ENCODE results near the gene MRPL52.
"Not testable (repeated sequence)": the region's sequence is repeated elsewhere in the genome, so short reads cannot be mapped to it uniquely, and the experiment has no call there.

The MRPL52 gene

DNA sequence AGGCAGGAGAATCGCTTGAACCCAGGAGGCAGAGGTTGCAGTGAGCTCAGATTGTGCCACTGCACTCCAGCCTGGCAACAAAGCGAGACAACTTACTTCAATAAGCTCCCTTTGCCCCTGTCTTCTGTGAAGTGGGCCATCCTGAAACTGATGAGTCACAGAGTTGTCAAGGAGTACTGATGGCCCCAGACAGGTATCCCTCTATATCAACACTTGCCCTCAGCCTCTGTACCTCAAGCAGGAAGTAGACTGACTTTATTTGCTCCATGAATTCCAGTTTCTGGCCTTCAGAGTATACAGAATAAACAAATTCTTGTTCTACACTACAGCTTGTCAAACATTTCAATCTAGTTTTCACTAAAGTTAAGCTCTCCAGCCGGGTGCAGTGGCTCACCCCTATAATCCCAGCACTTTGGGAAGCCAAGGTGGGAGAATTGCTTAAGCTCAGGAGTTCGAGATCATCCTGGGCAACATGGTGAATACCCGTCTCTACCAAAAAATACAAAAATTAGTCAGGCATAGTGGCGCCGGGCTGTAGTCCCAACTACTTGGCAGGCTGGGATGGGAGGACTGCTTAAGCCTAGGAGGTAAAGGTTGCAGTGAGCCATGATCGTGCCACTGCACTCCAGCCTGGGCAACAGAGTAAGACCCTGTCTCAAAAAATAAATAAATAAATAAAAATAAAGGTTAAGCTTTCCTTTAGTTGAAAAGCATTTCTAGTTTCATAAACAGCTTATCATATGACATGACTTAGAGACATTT, 25.5 kb downstream of the MRPL52 start:
- DNase-seq (ENCODE audit: low spot score): no peak

DNA sequence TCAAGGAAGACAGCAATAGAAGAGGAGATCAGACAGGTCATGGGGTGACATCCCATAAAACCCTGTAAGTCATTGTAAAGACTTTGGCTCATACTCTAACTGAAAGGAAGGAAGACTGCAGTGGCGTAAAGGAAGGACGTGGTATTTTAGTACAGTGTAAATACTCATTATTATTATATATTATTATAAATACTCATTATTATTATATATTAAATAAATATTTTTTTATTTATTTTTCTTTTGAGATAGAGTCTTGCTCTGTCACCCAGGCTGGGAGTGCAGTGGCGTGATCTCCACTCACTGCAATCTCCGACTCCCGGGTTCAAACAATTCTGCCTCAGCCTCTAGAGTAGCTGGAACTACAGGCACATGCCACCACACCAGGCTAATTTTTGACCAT, 26.7 kb downstream of the MRPL52 start:
- no peak for DNase-seq (ENCODE audit: low spot score)

DNA sequence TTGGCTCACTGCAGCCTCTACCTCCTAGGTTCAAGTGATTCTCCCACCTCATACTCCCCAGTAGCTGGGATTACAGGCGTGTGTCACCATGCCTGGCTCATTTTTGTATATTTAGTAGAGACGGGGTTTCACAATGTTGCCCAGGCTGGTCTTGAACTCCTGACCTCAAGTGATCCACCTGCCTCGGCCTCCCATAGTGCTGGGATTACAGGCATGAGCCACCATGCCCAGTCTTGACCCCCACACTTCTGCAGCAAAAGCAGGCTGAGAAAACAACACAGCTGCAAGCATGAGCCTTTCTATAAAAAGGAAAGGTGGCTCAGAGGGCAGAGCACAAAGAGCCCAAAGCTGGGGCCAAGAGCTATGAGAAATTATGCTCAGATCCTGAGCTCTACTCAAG, 30.7 kb downstream of the MRPL52 start:
- DNase-seq (ENCODE audit: low spot score): not testable (repeated sequence)

DNA sequence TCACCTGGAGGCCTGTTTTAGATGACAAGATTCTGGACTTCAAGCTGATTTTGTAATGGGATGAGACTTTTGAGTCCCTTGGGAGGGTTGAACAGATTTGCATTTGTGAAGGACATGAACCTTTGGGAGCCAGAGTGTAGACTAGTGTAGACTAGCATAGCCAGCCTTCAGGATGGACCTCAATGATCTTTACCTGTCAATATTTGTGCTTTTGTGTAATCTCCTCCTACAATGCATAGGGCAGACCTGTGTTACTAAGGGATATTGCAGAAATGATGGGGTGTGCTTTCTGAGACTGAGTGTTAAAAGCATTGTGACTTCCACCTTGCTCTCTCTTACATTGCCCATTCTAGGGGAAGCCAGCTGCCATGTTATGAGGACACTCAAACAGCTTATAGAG, 32.0 kb downstream of the MRPL52 start:
- no peak for DNase-seq (ENCODE audit: low spot score)

DNA sequence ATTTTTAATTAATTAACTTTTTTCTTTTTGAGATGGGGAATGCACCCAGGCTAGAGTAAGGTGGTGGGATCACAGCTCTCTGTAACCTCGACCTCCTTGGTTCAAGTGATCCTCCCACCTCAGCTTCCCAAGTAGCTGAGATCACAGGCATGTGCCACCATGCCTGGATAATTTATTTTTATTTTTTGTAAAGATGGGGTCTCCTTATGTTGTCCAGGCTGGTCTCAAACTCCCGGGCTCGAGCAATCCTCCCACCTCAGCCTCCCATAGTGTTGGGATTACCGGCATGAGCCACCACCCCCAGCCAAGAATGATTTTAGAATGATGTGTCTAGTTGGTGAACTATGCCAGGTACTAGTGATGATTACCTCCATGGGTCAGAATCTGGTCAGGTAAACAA, 35.3 kb downstream of the MRPL52 start:
- DNase-seq (ENCODE audit: low spot score): no peak

DNA sequence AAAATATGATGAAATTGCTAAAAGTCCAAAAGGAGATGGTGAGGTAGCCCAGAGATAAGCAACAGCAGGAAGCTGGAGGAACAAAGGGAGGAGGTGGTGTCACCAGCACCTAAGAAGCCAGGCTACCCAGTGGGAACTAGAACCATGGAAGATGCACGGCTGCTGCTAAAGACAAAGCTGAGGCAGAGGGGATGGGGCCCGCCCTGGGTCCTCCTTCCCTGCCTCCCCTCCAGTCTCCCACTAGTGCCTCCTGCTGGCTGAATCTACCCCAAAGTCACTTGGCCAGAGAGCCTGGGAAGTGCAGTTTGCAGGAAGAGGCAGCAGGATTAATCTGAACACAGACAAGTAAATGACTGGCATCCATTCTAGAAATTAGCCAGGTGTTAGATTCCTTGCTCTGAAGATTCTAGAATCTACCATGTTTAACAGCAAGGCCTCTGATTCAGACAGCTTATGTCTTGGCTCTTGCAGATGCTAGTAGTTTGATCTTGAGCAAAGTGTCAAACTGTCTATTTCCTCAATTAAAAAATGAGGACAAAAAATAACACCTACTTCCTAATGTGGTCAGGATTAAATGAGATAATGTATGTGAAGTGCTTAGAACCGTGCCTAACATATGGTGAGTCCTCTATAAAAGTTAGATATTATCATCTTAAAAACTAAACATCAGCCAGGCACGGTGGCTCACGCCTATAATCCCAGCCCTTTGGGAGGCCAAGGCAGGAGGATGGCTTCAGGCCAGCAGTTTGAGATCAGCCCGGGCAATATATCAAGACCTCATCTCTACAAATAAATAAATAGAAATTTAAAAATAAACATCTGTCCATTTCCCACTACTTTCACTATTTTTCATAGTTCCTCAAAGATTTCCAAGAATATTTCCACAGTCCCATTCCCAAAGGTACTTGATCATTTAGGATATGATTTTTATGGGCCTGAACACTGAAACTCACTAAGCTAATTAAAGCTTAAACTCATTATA, 36.0 kb downstream of the MRPL52 start:
- no peak for DNase-seq (ENCODE audit: low spot score)

DNA sequence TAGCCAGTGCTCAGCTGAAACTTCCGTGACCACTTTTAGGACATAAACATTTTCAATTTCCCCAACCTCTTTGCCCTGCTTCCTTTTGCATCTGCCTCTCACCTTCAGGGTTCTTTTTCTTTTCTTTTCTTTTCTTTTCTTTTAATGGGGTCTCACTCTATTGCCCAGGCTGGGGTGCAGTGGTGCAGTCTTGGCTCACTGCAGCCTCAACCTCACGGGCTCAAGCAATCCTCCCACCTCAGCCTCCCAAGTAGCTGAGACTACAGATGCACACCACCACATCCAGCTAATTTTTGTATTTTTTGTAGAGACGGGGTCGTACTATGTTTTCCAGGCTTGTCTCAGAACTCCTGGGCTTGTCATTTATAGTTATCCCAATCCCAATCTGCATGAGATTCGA, 37.2 kb downstream of the MRPL52 start:
- DNase-seq (ENCODE audit: low spot score): no peak

DNA sequence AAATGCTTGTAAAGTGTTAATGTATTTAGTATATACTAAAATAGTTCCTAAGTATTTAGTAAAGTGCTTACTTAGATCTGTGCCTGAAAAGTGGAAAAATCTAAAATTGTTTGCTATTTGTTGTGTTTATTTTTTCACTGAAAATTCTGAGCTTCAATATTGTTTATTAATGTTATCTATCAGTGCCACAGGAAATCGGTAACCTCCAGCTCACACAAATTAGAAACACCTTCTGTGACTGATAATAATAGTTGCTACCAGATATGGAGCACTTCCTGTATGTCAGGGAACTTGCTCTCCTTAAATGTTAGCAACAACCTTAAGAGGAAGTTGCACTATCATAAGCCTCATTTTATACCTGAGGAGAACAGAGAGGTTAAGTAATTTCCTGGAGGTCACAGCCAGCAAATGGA, 41.1 kb downstream of the MRPL52 start:
- DNase-seq (ENCODE audit: low spot score): no peak

DNA sequence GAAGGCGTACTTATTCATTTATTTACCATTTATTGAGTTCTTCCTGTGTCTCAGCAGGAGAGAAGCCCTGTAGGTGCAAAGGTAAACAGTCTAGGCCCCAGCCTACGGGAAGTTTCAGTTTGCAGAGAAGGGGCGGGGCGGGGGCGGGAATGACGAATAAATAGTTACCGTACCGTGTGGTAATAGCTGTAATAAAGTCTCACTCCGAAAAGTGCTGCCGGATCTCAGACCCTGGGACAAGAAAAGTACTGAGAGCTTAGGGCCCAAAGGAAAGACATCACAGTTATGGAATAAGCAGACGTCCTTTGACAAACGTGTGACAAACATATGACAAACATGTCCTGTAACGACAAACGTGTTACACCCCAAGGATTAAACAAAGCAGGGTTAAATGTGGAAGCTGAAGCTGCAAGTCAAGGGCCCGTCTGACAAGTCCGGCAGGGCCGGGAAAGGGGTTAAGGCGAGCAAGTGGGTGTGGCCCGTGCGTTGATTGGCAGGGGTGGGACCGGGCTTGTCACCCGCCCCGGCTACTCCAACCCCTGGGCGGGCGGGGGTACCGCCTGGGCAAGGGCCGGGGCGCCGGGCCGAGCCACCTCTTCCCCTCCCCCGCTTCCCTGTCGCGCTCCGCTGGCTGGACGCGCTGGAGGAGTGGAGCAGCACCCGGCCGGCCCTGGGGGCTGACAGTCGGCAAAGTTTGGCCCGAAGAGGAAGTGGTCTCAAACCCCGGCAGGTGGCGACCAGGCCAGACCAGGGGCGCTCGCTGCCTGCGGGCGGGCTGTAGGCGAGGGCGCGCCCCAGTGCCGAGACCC, 41.7 kb downstream of the MRPL52 start, which contains the start of gene LRP10:
Gene LRP10, plus strand, starts transcription at position 517 of the 809 bp plus-strand sequence. CDS start 564 bp downstream, outside the sequence.
- peak; percentile 86 for DNase-seq (ENCODE audit: low spot score)

DNA sequence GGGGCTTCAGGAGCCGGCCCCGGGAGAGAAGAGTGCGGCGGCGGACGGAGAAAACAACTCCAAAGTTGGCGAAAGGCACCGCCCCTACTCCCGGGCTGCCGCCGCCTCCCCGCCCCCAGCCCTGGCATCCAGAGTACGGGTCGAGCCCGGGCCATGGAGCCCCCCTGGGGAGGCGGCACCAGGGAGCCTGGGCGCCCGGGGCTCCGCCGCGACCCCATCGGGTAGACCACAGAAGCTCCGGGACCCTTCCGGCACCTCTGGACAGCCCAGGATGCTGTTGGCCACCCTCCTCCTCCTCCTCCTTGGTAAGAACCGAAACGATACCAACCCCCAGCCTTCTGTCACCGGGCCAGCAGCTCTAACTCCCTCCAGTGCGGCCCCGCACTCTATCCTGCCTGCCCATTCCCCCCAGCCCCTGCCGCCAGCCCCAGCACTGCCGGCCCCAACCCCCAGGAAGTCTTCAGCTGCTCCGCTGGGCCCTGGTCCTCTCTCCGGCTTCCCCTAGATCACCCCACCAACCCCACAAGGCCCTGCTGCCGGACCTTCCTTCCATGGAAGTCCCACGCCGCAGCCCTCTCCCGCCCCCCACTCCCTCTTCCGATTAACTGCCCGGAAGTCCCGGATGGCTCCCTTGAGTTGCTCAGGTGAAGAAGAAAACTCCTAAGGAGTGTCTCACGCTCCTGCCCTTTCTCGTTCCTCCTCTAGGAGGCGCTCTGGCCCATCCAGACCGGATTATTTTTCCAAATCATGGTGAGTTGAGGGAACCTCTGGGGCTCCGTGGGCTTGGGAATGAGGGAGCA, 42.5 kb downstream of the MRPL52 start:
- DNase-seq (ENCODE audit: low spot score): peak; percentile 85

DNA sequence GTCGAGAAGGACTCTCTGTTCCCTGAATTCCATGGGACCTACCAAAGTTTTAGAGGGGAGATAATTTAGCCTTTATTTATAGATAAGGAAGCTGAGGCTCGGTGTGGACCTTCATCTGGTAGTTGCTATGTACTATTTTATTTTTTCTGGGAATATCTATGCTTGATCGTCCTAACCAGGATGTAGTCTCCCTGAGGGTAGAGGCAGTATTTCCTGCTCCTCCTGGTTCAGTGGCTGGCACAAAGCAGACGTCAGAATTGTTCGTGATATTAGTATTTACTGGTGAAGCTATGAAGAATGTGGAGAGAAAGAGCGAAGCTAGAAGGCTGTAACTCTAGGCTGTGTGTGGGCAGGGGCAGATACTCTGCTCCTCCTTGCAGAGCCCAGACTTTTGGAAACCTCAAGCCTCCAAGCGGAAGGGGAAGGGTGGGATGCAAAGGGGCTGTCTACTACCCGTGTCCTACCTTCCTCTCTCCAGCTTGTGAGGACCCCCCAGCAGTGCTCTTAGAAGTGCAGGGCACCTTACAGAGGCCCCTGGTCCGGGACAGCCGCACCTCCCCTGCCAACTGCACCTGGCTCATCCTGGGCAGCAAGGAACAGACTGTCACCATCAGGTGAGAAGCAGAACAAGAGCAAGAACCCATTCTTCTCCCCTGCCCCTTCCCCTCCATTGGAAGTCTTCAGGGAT, 43.3 kb downstream of the MRPL52 start:
- DNase-seq (ENCODE audit: low spot score): no peak

DNA sequence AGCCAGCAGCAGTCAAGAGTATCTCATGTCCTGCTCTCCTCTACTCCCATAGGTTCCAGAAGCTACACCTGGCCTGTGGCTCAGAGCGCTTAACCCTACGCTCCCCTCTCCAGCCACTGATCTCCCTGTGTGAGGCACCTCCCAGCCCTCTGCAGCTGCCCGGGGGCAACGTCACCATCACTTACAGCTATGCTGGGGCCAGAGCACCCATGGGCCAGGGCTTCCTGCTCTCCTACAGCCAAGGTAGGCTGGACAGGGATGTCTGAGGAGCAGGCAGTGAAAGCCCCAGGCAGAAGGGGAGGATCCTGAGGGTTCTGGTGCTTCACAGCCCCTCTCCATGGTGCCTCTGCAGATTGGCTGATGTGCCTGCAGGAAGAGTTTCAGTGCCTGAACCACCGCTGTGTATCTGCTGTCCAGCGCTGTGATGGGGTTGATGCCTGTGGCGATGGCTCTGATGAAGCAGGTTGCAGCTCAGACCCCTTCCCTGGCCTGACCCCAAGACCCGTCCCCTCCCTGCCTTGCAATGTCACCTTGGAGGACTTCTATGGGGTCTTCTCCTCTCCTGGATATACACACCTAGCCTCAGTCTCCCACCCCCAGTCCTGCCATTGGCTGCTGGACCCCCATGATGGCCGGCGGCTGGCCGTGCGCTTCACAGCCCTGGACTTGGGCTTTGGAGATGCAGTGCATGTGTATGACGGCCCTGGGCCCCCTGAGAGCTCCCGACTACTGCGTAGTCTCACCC, 45.5 kb downstream of the MRPL52 start:
- no peak for DNase-seq (ENCODE audit: low spot score)

DNA sequence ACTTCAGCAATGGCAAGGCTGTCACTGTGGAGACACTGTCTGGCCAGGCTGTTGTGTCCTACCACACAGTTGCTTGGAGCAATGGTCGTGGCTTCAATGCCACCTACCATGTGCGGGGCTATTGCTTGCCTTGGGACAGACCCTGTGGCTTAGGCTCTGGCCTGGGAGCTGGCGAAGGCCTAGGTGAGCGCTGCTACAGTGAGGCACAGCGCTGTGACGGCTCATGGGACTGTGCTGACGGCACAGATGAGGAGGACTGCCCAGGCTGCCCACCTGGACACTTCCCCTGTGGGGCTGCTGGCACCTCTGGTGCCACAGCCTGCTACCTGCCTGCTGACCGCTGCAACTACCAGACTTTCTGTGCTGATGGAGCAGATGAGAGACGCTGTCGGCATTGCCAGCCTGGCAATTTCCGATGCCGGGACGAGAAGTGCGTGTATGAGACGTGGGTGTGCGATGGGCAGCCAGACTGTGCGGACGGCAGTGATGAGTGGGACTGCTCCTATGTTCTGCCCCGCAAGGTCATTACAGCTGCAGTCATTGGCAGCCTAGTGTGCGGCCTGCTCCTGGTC, 46.1 kb downstream of the MRPL52 start:
- no peak for DNase-seq (ENCODE audit: low spot score)

DNA sequence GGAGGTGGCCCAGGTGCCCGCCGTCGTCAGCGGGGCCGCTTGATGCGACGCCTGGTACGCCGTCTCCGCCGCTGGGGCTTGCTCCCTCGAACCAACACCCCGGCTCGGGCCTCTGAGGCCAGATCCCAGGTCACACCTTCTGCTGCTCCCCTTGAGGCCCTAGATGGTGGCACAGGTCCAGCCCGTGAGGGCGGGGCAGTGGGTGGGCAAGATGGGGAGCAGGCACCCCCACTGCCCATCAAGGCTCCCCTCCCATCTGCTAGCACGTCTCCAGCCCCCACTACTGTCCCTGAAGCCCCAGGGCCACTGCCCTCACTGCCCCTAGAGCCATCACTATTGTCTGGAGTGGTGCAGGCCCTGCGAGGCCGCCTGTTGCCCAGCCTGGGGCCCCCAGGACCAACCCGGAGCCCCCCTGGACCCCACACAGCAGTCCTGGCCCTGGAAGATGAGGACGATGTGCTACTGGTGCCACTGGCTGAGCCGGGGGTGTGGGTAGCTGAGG, 47.4 kb downstream of the MRPL52 start:
- no peak for DNase-seq (ENCODE audit: low spot score)

DNA sequence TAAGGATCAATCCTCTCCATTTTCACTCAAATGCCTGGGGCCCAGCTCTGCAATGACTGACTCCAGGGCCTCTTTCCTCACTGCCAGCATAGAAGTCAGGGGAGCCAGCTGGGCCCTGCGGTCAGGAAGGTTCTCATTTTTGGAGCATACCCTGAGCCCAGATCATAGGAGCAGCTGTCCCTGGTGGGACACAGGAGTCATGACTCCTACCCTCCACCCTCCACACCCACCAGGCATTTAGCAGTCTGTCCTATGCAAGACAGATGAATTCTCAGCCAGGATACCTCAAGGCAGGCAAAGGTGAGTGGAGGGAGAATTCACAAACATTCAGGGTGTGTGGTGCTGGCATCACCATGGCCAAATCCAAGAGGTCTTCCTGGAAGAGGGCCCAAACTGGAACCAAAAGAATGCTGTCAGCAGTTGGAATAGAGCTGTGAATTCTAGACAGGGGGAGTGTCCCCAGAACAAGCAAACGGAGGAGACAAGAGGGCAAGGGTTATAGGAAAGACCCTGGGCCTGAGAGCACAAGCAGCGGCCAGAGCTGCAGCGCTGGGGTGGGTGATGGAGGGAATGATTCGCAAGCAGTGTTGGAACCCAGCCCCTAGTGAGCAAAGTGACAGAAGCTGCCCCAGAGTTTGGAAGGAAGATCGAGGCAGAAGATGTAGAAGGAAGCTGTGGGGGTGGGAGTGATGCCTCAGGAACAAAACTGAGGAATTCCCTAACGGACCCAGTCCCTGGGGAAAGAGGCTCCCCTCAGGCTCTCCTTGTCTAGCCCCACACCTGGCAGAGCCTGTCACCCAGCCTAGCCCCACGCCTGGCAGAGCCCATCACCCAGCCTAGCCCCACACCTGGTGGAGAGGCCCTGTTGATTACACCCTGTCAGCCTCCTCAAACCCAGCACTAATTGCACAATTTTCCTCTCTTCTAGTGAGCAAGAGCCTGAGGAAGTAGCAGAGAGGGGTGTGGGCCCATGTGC, 48.9 kb downstream of the MRPL52 start:
- DNase-seq (ENCODE audit: low spot score): no peak

DNA sequence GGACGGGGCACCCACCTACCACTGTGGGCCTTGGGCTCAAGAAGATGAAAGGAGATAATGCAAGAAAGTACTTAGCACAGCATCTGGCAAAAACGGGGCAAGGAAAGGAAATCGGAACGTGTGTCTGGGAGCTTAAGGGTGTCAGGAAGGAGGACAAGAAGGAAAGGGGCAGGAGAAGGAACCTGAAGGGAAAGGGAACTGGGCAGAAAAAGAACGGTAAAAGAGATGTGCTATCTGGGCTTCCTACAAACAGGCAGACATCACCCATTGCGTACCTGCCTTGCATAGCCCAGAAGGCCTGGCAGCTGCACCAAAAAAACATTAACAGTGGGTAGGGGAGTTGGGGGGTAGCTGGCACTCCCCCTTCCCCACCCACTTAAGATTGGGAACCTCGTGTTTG, 52.4 kb downstream of the MRPL52 start:
- DNase-seq (ENCODE audit: low spot score): no peak

DNA sequence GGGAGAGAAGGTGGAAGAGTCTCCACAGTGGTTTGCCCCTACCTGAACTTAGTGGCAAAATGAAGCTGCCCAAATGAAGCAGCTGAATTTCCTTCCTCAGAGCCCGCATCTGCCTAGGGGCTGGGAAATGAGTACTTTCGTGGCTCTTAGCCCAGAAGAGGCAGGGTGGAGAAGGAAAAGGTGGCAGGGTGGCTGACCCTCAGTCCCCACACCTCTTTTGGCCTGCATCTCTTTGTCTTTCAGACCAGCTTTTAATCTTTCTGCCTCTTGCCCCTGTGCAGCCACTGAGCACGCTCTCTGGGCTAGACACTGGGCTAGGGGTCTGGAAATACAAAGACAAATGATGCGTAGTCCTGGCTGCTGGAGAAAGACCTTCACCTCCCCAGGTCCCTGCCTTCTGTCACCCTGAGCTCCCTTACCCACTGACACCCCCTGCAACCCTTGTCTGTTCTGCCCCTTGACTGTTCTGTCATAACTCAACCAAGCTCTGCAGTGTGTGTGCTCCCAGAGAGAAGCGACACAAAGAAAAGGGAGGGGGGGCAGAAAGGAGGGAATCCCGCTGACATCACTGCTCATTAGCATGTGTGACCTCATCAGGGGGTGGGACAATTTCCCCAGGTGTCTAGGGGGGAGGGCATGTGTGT, 53.0 kb downstream of the MRPL52 start:
- DNase-seq (ENCODE audit: low spot score): peak; percentile 60

Data from HuH-7.5 (cell line).